ENCODE results near the gene CTDSP1.

Gene CTDSP1, protein sequence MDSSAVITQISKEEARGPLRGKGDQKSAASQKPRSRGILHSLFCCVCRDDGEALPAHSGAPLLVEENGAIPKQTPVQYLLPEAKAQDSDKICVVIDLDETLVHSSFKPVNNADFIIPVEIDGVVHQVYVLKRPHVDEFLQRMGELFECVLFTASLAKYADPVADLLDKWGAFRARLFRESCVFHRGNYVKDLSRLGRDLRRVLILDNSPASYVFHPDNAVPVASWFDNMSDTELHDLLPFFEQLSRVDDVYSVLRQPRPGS

DNA sequence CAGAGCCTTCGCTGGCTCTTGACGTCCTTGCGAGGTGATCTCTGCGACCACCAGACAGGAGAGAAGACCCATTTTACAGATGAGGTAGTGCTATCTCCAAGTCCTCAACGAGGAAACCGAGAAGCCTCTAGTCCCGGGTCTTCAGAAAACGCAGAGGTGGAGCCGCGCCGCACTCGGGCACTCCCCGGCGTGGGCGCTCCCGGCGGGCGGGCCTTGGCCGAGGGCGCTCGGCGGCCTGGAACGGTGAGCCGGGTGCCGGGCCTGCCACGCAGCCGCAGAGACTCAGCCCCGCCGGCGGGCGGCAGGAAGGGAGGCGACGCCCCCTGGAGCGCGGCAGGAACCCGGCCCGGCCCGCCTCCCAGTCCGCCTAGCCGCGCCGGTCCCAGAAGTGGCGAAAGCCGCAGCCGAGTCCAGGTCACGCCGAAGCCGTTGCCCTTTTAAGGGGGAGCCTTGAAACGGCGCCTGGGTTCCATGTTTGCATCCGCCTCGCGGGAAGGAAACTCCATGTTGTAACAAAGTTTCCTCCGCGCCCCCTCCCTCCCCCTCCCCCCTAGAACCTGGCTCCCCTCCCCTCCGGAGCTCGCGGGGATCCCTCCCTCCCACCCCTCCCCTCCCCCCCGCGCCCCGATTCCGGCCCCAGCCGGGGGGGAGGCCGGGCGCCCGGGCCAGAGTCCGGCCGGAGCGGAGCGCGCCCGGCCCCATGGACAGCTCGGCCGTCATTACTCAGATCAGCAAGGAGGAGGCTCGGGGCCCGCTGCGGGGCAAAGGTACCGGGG, at the start of gene CTDSP1:
Gene CTDSP1 (plus strand): TSS at position 478 of the 776 bp plus-strand sequence. CDS start 223 bp downstream, at position 701.
- DNase-seq, result no peak

DNA sequence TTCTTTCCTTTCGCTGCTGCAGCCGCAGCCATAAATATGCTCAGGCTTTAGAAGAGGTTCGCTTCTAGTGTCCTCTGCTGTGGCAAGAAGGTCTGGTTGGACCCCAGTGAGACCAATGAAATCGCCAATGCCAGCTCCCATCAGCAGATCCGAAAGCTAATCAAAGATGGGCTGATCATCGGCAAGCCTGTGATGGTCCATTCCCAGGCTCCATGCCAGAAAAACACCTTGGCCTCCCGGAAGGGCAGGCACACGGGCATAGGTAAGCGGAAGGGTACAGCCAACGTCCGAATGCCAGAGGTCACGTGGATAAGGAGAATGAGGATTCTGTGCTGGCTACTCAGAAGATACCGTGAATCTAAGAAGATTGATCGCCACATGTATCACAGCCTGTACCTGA, 45.6 kb upstream of the CTDSP1 start:
- DNase-seq, result no peak

DNA sequence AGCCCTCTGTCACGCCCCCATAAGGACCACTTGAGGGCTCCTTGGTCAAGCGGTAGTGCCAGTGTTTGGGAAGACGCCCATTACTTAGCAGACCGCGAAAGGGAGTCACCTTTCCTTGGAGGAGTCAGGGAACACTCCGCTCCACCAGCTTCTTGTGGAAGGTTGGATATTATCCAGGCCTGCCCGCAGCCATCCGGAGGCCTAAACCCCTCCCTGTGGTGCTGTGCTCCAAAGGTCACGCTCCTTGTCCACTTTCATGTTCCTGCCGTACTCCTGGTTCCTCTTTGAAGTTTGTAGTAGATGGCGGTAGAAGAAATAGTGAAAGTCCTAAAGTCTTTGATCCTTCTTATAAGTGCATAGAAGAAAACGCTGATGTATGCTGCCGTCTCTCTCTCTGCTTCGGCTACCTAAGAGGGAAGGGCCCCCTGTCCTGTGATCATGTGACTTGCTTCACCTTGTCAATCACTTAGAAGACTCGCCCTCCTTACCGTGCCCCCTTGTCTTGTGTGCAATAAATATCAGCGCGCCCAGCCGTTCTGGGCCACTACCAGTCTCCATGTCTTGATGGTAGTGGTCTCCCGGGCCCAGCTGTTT, 44.7 kb upstream of the CTDSP1 start:
- DNase-seq, result no peak

DNA sequence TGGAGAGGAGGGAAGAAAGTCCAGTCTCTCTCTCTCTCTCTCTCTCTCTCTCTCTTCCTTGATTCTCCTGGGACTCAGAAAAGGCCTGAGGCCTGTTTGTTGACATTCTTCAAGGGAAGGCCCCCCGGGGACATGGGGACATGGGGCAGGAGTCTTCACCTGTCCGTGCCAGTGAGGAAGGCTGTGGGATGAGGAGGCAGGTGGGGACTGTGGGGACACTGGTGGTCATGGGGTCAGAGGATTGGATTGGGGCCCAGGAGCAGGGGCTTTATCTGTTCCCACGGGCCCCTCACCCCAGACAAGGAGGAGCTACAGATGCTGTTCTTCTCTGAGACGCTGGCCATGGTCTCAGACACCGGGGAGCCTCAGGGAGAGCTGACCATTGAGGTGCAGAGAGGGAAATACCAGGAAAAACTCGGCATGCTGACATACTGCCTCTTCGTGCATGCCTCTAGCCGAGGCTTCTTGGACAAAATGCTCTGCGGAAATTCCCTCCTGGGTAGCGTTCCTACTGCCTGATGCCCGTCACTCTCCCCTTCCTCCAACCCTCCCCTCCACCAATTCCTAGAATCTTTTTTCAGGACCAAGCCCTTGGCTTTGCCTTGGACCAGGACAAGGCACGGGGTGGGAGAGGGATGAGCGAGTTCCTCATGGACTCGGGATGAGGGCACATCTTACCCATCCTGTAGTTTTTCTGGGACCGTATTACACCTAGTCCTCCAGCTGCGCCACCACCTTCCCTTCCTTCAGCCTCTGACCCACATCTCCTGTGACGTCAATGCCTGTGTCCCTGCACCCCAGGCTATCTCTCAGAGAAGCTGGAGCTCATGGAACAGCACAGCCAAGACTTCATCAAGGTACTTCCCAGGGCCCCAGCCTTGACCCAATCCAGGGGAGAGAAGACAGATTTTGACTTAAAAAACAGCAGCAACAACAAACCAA, 42.2 kb upstream of the CTDSP1 start:
- no peak for DNase-seq

DNA sequence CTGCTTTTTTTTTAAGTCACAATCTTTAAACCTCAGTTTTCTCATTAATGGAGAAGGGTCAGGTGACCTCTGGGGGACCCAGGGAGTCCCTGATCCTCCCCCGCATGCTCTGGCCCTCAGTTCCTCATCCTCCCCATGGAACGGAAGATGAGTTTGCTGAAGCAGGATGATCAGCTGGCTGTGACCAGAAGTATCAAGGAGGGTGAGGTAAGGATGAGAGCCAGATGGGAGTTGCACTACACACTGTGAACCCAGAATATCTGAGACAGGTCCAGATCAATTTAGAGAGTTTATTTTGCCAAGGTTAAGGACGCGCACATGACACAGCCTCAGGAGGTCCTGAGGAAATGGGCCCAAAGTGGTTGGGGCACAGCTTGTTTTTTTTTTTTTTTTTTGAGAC, 39.2 kb upstream of the CTDSP1 start:
- DNase-seq, result no peak

DNA sequence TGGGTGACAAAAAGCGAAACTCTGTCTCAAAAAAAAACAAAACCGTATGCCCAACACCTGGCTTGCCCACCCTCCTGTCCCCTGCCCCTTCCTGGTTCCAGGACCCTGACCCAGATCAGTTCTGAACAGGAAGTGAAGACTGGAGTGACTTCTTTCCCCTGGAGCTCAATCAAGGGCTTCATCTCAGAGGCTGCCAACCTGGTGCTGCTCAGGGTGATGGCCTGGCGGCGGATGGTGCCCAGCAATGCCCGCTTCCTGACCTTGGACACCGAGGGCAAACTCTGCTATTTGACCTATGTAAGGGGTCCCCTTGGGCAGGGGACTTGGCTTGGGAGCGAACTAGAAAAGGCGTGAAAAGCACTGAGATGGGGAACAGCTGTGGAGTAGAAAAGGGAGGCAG, 37.1 kb upstream of the CTDSP1 start:
- no peak for DNase-seq

DNA sequence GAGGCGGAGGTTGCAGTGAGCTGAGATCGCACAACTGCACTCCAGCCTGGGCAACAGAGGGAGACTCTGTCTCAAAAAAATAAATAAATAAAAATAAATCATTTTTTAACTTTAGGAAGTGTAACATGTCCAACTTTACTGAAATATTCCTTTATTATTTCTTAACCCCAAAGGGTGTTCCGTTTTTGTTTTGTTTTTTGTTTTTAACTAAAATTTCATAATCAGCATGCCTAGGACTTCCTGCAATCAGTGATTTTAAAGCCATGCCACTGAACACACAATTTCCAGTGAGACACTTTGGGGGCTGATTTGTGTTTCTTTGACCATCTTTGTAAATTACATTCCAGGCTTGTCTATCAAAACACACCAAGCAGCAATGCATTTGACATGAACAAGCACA, 35.9 kb upstream of the CTDSP1 start:
- no peak for DNase-seq

DNA sequence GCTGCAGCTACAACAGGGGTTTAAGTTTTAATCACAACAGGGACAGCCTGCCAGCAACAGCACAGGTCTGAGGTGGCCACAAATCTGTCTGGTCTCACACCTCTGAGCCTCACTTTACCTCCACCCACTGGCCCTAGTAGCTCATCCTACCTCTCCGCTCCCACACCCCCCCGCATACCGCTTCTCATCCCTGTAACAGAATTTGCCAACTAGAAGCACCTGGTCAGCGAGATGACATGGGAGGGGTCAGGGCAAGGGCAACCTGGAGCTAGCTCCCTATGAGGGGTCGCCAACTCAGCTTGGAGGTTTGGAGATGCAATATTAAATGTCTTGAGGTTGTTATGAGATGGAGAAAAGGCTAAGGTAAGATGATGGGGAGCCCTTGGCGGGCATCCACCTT, 35.5 kb upstream of the CTDSP1 start:
- no peak for DNase-seq

DNA sequence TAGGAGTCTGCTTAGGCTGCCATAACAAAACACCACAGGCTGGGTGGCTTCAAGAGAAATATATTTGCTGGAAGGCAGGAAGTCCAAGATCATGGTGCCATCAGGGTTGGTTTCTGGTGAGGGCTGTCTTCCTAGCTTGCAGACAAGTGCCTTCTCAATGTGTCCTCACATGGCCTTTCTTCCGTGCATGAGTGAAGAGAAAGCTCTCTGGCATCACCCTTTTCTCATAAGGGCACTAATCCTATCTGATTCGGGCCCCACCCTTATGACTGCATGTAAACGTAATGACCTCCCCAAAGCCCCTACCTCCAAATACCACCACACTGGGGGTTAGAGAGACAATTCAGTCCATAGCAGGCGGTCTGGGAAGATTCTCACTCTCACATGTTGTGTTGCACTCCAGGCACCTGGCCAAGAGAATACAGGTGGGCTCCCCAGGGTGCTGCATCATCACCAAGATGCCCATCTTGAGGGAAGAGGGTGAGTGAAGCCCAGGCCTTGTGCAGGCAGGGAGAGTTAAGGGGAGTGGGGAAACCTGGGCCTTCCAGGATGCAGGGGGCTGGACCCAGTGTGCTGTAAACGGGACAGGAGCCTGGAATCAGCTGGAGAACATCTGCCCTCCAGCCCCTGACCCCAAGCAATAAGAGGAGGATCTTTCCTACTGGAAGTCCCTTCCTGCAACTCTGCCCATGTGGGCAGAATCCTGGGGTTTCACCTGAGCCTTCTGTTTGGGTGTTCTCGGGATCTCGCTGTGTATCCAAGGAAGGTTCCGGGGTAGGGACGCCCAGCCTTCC, 32.9 kb upstream of the CTDSP1 start:
- no peak for DNase-seq

DNA sequence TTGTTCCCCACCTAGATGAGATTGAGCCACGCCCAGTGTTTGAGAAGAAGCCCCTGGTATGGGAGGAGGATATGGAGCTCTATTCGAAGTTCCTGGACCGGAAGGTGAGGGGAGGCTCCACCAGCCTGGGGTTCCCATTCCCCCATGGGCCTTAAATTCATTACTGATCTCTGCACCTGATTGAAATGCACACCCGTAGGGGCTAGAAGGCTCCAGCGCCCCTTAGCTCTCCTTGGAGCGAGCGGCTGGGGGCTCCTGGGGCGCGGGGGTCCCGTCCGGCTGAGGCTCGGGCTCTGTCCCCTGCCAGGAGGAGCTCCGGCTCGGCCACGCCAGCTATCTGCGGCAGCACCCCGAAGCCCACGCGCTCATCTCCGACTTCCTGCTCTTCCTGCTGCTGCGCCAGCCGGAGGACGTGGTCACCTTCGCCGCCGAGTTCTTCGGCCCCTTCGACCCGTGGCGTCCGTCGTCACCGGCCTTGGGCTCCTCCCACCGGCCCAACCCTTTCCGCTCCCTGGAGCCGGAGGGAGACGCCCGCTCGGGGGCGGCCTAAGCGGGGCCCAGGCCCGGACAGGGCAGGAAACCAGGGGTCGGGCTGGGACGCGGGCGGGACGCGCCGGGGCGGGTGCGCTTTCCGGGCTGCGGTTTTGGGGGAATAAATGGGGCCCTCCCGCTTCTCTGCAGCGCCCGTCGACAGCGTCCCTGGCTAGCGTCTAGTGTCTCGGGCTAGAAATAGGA, 32.1 kb upstream of the CTDSP1 start:
- no peak for DNase-seq

DNA sequence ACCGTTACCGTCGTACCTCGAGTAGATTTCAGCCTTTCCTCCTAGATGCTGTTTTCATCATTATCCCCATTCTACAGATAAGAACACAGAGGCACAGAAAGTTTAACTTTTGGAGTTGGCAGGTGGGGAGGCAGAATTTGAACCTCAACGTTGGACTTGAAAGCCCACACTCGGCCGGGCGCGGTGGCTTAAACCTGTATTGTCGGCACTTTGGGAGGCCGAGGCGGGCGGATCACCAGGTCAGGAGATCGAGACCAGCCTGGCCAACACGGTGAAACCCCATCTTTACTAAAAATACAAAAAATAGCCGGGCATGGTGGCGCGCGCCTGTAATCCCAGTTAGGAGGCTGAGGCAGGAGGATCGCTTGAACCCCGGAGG, 31.5 kb upstream of the CTDSP1 start:
- DNase-seq, result no peak

DNA sequence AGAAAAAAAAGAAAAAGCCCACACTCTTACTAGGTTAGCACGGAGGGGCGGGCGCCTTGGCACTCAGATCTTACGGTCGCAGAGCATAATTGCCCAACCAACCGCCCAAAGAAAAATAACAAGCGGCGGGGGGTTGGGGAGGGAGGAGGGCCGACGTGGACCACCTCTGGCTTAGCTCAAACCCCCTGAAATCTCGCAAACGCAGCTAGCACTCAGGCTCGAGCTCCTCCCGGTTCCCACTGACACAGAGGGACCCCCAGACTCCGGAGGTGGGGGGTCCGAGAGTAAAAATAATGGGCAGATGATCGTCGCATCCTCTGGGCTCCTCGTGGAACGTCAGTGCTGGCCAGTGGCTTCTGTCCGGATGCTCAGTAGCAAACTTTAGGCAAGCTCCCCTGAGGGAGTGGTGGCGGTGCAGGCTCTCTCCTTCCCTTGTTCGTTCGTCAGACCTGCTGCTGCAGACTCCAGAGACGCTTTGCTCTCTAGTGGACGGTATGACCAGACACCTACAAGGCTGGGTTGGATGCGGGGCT, 31.0 kb upstream of the CTDSP1 start:
- DNase-seq, result no peak

DNA sequence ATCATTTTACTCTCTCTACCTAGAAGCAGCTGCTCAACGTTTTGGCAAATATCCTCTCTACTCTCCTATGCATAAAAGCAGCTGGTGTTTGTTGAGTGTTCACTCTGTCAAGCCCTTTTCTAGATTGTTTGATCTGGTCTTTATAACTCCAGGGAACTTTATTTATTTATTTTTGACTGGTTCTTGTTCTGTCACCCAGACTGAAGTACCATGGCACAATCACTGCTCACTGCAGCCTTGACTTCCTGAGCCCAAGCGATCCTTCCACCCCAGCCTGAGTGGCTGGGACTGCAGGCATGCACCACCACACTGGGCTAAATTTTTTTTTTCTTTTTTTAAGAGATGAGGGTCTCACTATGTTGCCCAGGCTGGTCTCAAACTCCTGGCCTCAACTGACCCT, 30.3 kb upstream of the CTDSP1 start:
- DNase-seq, result no peak

DNA sequence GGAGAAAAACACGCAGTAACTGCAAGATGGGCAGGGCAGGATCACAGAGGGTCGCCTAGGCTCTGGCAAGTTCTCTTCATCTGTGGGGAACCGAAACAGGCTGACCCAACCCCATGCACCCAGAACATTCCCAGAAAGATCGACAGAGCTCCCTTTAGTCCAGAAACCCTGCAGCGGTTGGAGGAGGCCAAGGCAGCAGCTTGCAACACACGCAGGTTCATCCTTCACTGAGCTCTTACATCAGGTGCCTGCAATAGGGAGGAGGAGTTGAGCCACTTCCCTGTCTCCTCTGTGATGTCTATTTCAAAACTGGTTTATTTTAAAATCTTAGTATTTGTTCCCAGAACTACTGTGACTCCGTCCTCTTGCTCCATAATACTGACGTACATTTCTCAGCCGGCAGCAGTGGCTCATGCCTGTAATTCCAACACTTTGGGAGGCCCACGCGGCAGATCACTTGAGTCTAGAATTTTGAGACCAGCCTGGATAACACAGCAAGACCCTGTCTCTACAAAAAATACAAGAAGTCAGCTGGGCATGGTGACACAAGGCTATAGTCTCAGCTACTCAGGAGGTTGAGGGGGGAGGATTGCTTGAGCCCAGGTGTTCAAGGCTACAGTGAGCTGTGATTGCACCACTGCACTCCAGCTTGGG, 29.1 kb upstream of the CTDSP1 start:
- DNase-seq, result no peak

DNA sequence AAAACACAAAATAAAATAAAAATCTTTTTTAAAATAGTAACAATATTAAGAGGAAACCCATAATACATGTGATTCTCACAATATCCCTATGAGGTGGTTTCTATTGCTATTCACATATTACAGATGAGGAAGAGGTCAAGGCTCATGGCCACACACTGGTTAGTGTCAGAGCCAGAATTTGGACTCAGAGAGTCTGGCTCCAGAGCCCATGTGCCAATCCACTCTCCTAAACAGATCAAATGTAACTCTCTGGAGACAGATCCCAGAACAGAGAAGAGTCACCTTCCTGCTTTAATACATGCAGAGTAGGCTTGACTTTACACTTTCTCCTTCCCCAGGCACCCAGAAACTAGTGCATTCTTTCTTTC, 27.7 kb upstream of the CTDSP1 start:
- no peak for DNase-seq

DNA sequence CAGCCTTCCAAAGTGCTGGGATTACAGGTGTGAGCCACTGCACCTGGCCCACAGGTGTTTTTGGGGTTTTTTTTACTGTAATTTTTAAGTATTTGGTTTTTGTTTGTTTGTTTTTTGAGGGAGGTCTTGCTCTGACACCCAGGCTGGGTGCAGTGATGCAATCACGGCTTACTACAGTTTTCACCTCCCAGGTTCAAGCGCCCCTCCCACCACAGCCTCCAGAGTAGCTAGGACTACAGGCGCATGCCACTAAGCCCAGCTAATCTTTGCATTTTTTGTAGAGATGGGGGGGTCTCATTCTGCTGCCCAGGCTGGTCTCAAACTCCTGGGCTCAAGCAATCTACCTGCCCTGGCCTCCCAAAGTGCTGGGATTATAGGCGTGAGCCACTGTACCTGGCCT, 24.9 kb upstream of the CTDSP1 start:
- no peak for DNase-seq

DNA sequence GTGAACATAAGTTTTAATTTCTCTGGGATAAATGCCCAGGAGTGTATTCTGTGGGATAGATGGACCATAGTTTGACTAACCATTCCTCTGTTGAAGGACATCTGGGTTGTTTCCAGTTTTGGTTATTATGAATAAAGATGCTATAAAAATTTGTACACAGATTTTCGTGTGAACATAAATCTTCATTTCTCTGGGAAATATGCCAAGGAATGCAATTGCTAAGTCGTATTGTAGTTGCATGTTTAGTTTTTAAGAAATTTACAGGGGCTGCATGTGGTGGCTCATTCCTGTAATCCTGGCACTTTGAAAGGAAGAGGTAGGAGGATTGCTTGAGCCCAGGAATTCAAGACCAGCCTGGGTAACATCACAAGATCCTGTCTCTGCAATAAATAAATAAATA, 24.5 kb upstream of the CTDSP1 start:
- no peak for DNase-seq

DNA sequence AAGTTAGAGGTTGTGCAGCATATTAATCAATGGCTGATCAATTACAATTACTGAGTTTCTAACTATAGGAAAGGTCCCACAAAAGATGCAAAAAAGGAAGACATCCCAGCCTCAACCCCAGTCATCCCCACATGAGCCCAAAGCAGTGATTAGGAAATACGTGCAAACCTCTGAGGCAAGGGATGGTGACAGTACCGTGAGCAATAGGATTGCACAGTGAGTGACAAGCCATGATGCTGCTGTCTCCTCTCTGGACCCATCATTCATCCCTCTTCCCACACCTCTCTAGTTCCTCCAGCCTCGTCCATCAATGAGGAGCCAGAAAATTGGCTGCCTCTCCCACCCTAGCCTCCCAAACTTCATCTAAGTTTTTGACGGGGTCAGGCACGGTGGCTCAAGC, 21.6 kb upstream of the CTDSP1 start:
- no peak for DNase-seq

DNA sequence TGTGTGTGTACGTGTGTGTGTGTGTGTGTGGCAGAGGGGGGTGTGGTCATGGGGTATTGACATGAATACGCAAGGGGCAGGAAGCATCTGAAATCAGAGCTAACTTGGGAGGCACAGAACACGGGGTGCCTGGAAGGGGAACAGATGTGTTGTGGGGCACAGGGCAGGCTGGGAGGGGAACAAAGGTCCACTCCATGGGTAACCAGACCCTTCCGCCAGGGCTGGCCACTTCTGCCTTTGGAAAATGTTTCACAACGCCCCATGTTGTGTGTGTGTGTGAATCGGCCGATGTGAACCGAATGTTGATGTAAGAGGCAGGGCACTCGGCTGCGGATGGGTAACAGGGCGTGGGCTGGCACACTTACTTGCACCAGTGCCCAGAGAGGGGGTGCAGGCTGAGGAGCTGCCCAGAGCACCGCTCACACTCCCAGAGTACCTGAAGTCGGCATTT, 17.7 kb upstream of the CTDSP1 start, which contains the start of gene SLC11A1:
Gene SLC11A1 (plus strand): TSS at position 358 of the 451 bp plus-strand sequence. CDS start 96 bp downstream, outside the sequence.
- no peak for DNase-seq

DNA sequence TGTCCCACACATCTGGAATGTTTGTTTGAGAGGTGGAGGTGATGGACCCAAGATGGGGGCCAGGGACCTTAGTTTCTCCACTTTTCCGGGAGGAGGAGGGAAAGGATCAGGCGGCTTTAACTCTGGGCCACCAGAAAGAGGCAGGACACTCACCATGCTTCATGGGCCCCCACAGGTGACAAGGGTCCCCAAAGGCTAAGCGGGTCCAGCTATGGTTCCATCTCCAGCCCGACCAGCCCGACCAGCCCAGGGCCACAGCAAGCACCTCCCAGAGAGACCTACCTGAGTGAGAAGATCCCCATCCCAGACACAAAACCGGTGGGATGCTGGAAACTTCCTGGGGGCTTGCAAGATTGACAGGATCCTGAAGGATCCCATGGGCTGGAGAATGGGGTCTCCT, 16.9 kb upstream of the CTDSP1 start:
- DNase-seq, result no peak

Data from NCI-H1436 treated with DMSO at 0.1 percent for 48 hours (cell line).